ENCODE data around the gene VWA5A. TPM values are rescaled to one million over a fixed set of nuclear protein-coding genes. Genes with fewer than 3 reads are reported as not detected.

VWA5A gene
- total RNA-seq, 1 donor from 2014 or later, result 7.6 TPM

GRCh38 chr11:124078591-124078990 lies 36.7 kb upstream of the VWA5A start:
- no peak for DNase-seq (ENCODE audit: low spot score in 2 of 2)
- no peak overlapping the region for H3K27ac ChIP-seq
- intact Hi-C loops (cut with DNase I), result loop anchor here (10.0 kb wide), 1 partner anchor 506 kb away; no protein-coding TSS in a partner anchor
- no peaks in the 10 kb centered on the region for H3K9me3 ChIP-seq
- H3K27me3 ChIP-seq, result no peaks in the 10 kb centered on the region
- H3K4me3 ChIP-seq, result no peak overlapping the region
- no peak for TF ChIP-seq CTCF (IDR thresholded peaks at IDR 0.05)
- no peaks in the 10 kb centered on the region for H3K36me3 ChIP-seq
- no peaks in the 10 kb centered on the region for H3K4me1 ChIP-seq

- no peaks in the 10 kb centered on the region for H3K4me1 ChIP-seq
- no peak overlapping the region for H3K4me3 ChIP-seq
- H3K27me3 ChIP-seq, result no peaks in the 10 kb centered on the region
- intact Hi-C loops (cut with DNase I), result loop anchor here (10.0 kb wide), 1 partner anchor 505 kb away; no protein-coding TSS in a partner anchor
- H3K27ac ChIP-seq, result no peak overlapping the region
- H3K9me3 ChIP-seq, result no peaks in the 10 kb centered on the region
- no peak for TF ChIP-seq CTCF (IDR thresholded peaks at IDR 0.05)
- DNase-seq (ENCODE audit: low spot score in 2 of 2), result no peak
- no peaks in the 10 kb centered on the region for H3K36me3 ChIP-seq
These were observed 35.5 kb upstream of the VWA5A start for GRCh38 chr11:124079631-124080326.

- H3K9me3 ChIP-seq, result no peaks in the 10 kb centered on the region
- TF ChIP-seq CTCF (IDR thresholded peaks at IDR 0.05), result no peak
- no peak for DNase-seq (ENCODE audit: low spot score in 2 of 2)
- H3K36me3 ChIP-seq, result no peaks in the 10 kb centered on the region
- intact Hi-C loops (cut with DNase I), result no loop called here
- no peak overlapping the region for H3K27ac ChIP-seq
- H3K4me3 ChIP-seq, result no peak overlapping the region
- no peaks in the 10 kb centered on the region for H3K4me1 ChIP-seq
- no peaks in the 10 kb centered on the region for H3K27me3 ChIP-seq
These were observed 34.8 kb upstream of the VWA5A start for GRCh38 chr11:124080327-124081001.

- Histone ChIP-seq H3K4me3 (no peak overlapping the region), H3K9me3 (no peaks in the 10 kb centered on the region), H3K27ac (no peak overlapping the region), H3K4me1 (no peaks in the 10 kb centered on the region), H3K27me3 (no peaks in the 10 kb centered on the region), H3K36me3 (no peaks in the 10 kb centered on the region)
- no peak for DNase-seq (ENCODE audit: low spot score in 2 of 2)
- no peak for TF ChIP-seq CTCF (IDR thresholded peaks at IDR 0.05)
- intact Hi-C loops (cut with DNase I), result no loop called here
These were observed 33.8 kb upstream of the VWA5A start for GRCh38 chr11:124081483-124081882.

- no peak for TF ChIP-seq CTCF (IDR thresholded peaks at IDR 0.05)
- no peaks in the 10 kb centered on the region for H3K9me3 ChIP-seq
- H3K27ac ChIP-seq, result no peak overlapping the region
- H3K4me1 ChIP-seq, result no peaks in the 10 kb centered on the region
- intact Hi-C loops (cut with DNase I), result no loop called here
- no peak overlapping the region for H3K4me3 ChIP-seq
- DNase-seq (ENCODE audit: low spot score in 2 of 2), result no peak
- no peaks in the 10 kb centered on the region for H3K36me3 ChIP-seq
- no peaks in the 10 kb centered on the region for H3K27me3 ChIP-seq
These were observed 32.9 kb upstream of the VWA5A start for GRCh38 chr11:124082371-124082770.

Data from ascending aorta (tissue), 2 donors.